ENCODE results near the gene SMIM13.
A peak's percentile ranks its signal among the peaks of the same experiment; 100 is the strongest.

Gene SMIM13

GRCh38 chr6:11093626-11094410, at the start of gene SMIM13:
Gene SMIM13, plus strand, starts transcription at chr6:11093834. Its CDS starts 480 bp downstream, at chr6:11094314.
- peak; percentile 88 to 92 for DNase-seq (ENCODE audit: low read depth in 2 of 2)

- no peak for DNase-seq (ENCODE audit: low read depth in 2 of 2)
These were observed 49.5 kb upstream of the SMIM13 start, which contains the start of gene ELOVL2 for GRCh38 chr6:11043961-11044711. Gene ELOVL2, minus strand, starts transcription at chr6:11044305. Its CDS starts 75 bp downstream, at chr6:11044230.

- DNase-seq (ENCODE audit: low read depth in 2 of 2): no peak
These were observed 48.9 kb upstream of the SMIM13 start for GRCh38 chr6:11044712-11045167.

GRCh38 chr6:11050731-11051130, 42.9 kb upstream of the SMIM13 start:
- no peak for DNase-seq (ENCODE audit: low read depth in 2 of 2)

- DNase-seq (ENCODE audit: low read depth in 2 of 2): no peak
These were observed 40.3 kb upstream of the SMIM13 start for GRCh38 chr6:11053307-11053706.

GRCh38 chr6:11054722-11055121, 38.9 kb upstream of the SMIM13 start:
- no peak for DNase-seq (ENCODE audit: low read depth in 2 of 2)

GRCh38 chr6:11055127-11055627, 38.5 kb upstream of the SMIM13 start:
- DNase-seq (ENCODE audit: low read depth in 2 of 2): no peak

GRCh38 chr6:11056871-11057270, 36.8 kb upstream of the SMIM13 start:
- no peak for DNase-seq (ENCODE audit: low read depth in 2 of 2)

GRCh38 chr6:11058406-11058805, 35.2 kb upstream of the SMIM13 start:
- no peak for DNase-seq (ENCODE audit: low read depth in 2 of 2)

- DNase-seq (ENCODE audit: low read depth in 2 of 2): no peak
These were observed 31.6 kb upstream of the SMIM13 start for GRCh38 chr6:11062083-11062482.

GRCh38 chr6:11062715-11063114, 30.9 kb upstream of the SMIM13 start:
- DNase-seq (ENCODE audit: low read depth in 2 of 2): no peak

GRCh38 chr6:11064836-11065235, 28.8 kb upstream of the SMIM13 start:
- no peak for DNase-seq (ENCODE audit: low read depth in 2 of 2)

GRCh38 chr6:11065436-11066202, 28.0 kb upstream of the SMIM13 start:
- no peak for DNase-seq (ENCODE audit: low read depth in 2 of 2)

- no peak for DNase-seq (ENCODE audit: low read depth in 2 of 2)
These were observed 26.9 kb upstream of the SMIM13 start for GRCh38 chr6:11066505-11067347.

- no peak for DNase-seq (ENCODE audit: low read depth in 2 of 2)
These were observed 26.3 kb upstream of the SMIM13 start for GRCh38 chr6:11067348-11067747.

GRCh38 chr6:11069760-11070159, 23.9 kb upstream of the SMIM13 start:
- no peak for DNase-seq (ENCODE audit: low read depth in 2 of 2)

GRCh38 chr6:11072101-11072500, 21.5 kb upstream of the SMIM13 start:
- no peak for DNase-seq (ENCODE audit: low read depth in 2 of 2)

GRCh38 chr6:11076540-11076939, 17.1 kb upstream of the SMIM13 start:
- DNase-seq (ENCODE audit: low read depth in 2 of 2): no peak

GRCh38 chr6:11078266-11078665, 15.4 kb upstream of the SMIM13 start:
- DNase-seq (ENCODE audit: low read depth in 2 of 2): no peak

GRCh38 chr6:11080296-11080695, 13.3 kb upstream of the SMIM13 start:
- no peak for DNase-seq (ENCODE audit: low read depth in 2 of 2)

- no peak for DNase-seq (ENCODE audit: low read depth in 2 of 2)
These were observed 10.1 kb upstream of the SMIM13 start for GRCh38 chr6:11083491-11083890.
